ENCODE results near the gene ISLR2.

ISLR2 gene

DNA sequence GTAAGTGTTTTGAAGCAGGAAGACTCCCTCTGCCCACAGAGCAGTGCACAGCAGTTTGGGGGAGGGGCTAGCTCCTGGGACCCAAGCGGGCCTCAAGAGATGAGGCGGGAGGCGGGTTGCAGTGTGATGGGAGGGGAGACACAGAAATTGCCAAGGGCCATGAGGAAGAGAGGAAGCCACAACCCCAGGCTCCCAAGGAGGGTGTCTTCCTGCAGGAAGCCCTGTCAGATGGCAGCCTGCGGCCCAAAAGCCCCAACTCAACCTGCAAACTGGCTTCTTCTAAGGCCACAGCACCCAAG, 7.3 kb upstream of the ISLR2 start:
- no peak overlapping the region for H3K4me3 ChIP-seq (ENCODE audit: low read depth, low read length, poor library complexity, severe bottlenecking)
- H3K9ac ChIP-seq (ENCODE audit: low read length) = no peak overlapping the region
- no peaks in the 10 kb centered on the region for H3F3A ChIP-seq (ENCODE audit: insufficient read depth, low read length)
- H2AFZ ChIP-seq (ENCODE audit: low read length) = no peak overlapping the region
- H3K4me1 ChIP-seq (ENCODE audit: insufficient read depth, low read length, severe bottlenecking) = peaks cover 15% of the 10 kb centered on the region
- no peaks in the 10 kb centered on the region for H3K27me3 ChIP-seq (ENCODE audit: insufficient read depth, low read length)
- H3K36me3 ChIP-seq (ENCODE audit: insufficient read depth, low read length) = no peaks in the 10 kb centered on the region
- H3K27ac ChIP-seq (ENCODE audit: low read depth, low read length, poor library complexity, severe bottlenecking) = peak overlapping the region; percentile 32
- peak overlapping the region; percentile 11; the same call in 1 of the 2 replicates for H3K4me2 ChIP-seq (ENCODE audit: low read length)
- no peaks in the 10 kb centered on the region for H3K9me3 ChIP-seq (ENCODE audit: low read length)
- no peak for TF ChIP-seq EZH2 (IDR thresholded peaks at IDR 0.05; ENCODE audit: borderline replicate concordance, low read length)
- TF ChIP-seq, protein P1, sequence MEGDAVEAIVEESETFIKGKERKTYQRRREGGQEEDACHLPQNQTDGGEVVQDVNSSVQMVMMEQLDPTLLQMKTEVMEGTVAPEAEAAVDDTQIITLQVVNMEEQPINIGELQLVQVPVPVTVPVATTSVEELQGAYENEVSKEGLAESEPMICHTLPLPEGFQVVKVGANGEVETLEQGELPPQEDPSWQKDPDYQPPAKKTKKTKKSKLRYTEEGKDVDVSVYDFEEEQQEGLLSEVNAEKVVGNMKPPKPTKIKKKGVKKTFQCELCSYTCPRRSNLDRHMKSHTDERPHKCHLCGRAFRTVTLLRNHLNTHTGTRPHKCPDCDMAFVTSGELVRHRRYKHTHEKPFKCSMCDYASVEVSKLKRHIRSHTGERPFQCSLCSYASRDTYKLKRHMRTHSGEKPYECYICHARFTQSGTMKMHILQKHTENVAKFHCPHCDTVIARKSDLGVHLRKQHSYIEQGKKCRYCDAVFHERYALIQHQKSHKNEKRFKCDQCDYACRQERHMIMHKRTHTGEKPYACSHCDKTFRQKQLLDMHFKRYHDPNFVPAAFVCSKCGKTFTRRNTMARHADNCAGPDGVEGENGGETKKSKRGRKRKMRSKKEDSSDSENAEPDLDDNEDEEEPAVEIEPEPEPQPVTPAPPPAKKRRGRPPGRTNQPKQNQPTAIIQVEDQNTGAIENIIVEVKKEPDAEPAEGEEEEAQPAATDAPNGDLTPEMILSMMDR (IDR thresholded peaks at IDR 0.05; ENCODE audit: low read length) = no peak
- no peaks in the 10 kb centered on the region for H3K79me2 ChIP-seq (ENCODE audit: insufficient read depth, low read length)
- H3K9me2 ChIP-seq (ENCODE audit: low read depth, low read length) = no peaks in the 10 kb centered on the region
- no peaks in the 10 kb centered on the region for H4K20me1 ChIP-seq (ENCODE audit: insufficient read depth, low read length)

DNA sequence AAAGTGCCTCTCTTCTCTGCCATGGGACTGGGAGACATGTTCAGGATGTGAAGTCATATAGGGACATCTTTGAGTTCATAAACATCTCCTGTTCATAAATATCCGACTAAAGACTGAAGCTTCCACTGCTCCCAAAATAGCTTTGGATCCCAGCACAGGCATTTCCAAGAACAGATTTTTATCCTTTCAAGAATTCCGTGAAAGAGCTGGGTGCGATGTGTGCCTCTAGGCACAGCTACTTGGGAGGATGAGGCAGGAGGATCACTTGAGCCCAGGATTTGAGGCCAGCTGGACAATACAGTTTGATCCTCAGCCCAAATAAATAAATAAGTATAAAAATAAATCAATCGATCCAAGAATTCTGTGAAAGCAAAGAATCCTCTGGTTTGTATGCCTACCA, 6.7 kb upstream of the ISLR2 start:
- Histone ChIP-seq H3K4me2 (ENCODE audit: low read length) (no peak overlapping the region; the same call in 1 of the 2 replicates), H3F3A (ENCODE audit: insufficient read depth, low read length) (no peaks in the 10 kb centered on the region), H3K4me1 (ENCODE audit: insufficient read depth, low read length, severe bottlenecking) (peaks cover 15% of the 10 kb centered on the region), H3K27ac (ENCODE audit: low read depth, low read length, poor library complexity, severe bottlenecking) (no peak overlapping the region), H3K27me3 (ENCODE audit: insufficient read depth, low read length) (no peaks in the 10 kb centered on the region), H3K36me3 (ENCODE audit: insufficient read depth, low read length) (no peaks in the 10 kb centered on the region), H3K9me3 (ENCODE audit: low read length) (no peaks in the 10 kb centered on the region), H3K4me3 (ENCODE audit: low read depth, low read length, poor library complexity, severe bottlenecking) (no peak overlapping the region), H3K79me2 (ENCODE audit: insufficient read depth, low read length) (no peaks in the 10 kb centered on the region), H4K20me1 (ENCODE audit: insufficient read depth, low read length) (no peaks in the 10 kb centered on the region), H3K9ac (ENCODE audit: low read length) (no peak overlapping the region), H2AFZ (ENCODE audit: low read length) (no peak overlapping the region), H3K9me2 (ENCODE audit: low read depth, low read length) (no peaks in the 10 kb centered on the region)
- no peak for TF ChIP-seq EZH2 (IDR thresholded peaks at IDR 0.05; ENCODE audit: borderline replicate concordance, low read length)

GRCh38 chr15:74124196-74124595, 6.2 kb upstream of the ISLR2 start:
- Histone ChIP-seq H3K9ac (ENCODE audit: low read length) (no peak overlapping the region), H3K79me2 (ENCODE audit: insufficient read depth, low read length) (no peaks in the 10 kb centered on the region), H3K27ac (ENCODE audit: low read depth, low read length, poor library complexity, severe bottlenecking) (no peak overlapping the region), H3K36me3 (ENCODE audit: insufficient read depth, low read length) (no peaks in the 10 kb centered on the region), H3K4me2 (ENCODE audit: low read length) (no peak overlapping the region), H3K9me2 (ENCODE audit: low read depth, low read length) (no peaks in the 10 kb centered on the region), H3K27me3 (ENCODE audit: insufficient read depth, low read length) (no peaks in the 10 kb centered on the region), H3K9me3 (ENCODE audit: low read length) (no peaks in the 10 kb centered on the region), H3F3A (ENCODE audit: insufficient read depth, low read length) (no peaks in the 10 kb centered on the region), H2AFZ (ENCODE audit: low read length) (no peak overlapping the region), H3K4me1 (ENCODE audit: insufficient read depth, low read length, severe bottlenecking) (peaks cover 15% of the 10 kb centered on the region), H4K20me1 (ENCODE audit: insufficient read depth, low read length) (no peaks in the 10 kb centered on the region), H3K4me3 (ENCODE audit: low read depth, low read length, poor library complexity, severe bottlenecking) (no peak overlapping the region)
- TF ChIP-seq EZH2 (IDR thresholded peaks at IDR 0.05; ENCODE audit: borderline replicate concordance, low read length) = no peak
- TF ChIP-seq, protein P1 (IDR thresholded peaks at IDR 0.05; ENCODE audit: low read length) = no peak

DNA sequence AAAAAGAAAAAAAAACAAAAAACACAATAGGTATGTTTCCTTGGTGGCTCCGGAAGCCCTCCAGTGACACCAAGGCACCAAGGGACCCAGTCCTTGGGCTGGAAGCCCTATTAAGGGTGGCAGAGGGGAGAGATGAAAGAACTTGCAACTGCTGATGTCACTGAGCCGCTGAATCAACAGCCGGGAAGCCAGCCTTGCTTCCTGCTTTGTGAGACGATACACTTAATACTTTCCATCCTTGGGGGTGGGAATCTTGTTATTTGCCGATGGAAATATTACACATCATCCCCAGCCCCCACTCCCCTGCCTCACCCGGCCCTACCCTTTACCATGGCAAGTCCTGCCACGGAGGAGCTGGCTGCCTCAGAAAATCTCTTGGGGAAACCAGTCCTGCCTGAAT, 5.6 kb upstream of the ISLR2 start:
- no peak overlapping the region for H3K4me3 ChIP-seq (ENCODE audit: low read depth, low read length, poor library complexity, severe bottlenecking)
- TF ChIP-seq, protein P1 (IDR thresholded peaks at IDR 0.05; ENCODE audit: low read length) = no peak
- no peak for TF ChIP-seq EZH2 (IDR thresholded peaks at IDR 0.05; ENCODE audit: borderline replicate concordance, low read length)
- no peak overlapping the region for H3K27ac ChIP-seq (ENCODE audit: low read depth, low read length, poor library complexity, severe bottlenecking)
- H2AFZ ChIP-seq (ENCODE audit: low read length) = no peak overlapping the region
- no peaks in the 10 kb centered on the region for H3K27me3 ChIP-seq (ENCODE audit: insufficient read depth, low read length)
- H3F3A ChIP-seq (ENCODE audit: insufficient read depth, low read length) = no peaks in the 10 kb centered on the region
- no peak overlapping the region for H3K9ac ChIP-seq (ENCODE audit: low read length)
- H3K9me3 ChIP-seq (ENCODE audit: low read length) = no peaks in the 10 kb centered on the region
- H3K4me2 ChIP-seq (ENCODE audit: low read length) = no peak overlapping the region
- H3K9me2 ChIP-seq (ENCODE audit: low read depth, low read length) = no peaks in the 10 kb centered on the region
- H3K36me3 ChIP-seq (ENCODE audit: insufficient read depth, low read length) = no peaks in the 10 kb centered on the region
- H4K20me1 ChIP-seq (ENCODE audit: insufficient read depth, low read length) = no peaks in the 10 kb centered on the region
- no peaks in the 10 kb centered on the region for H3K79me2 ChIP-seq (ENCODE audit: insufficient read depth, low read length)
- H3K4me1 ChIP-seq (ENCODE audit: insufficient read depth, low read length, severe bottlenecking) = peaks cover 15% of the 10 kb centered on the region

Measured in OCI-LY1 (cell line).